Suprapubic skin (tissue), 4 donors: ENCODE data around the gene CBFA2T2.

Experiments used
- POLR2A ChIP-seq, 2 donors: fragments of 450-650 bp; IDR thresholded peaks; one replicate each; pipeline ENCODE4 v1.6.1; 2017; ENCODE audit warnings: antibody characterized with exemption in 2 of 2, mild to moderate bottlenecking in 2 of 2, moderate library complexity in 2 of 2
- POLR2AphosphoS5 ChIP-seq, 3 donors: sonication (generic); formaldehyde crosslinking; IDR thresholded peaks; one replicate each; pipeline ENCODE4 v1.6.1; 2017; ENCODE audit warnings: antibody characterized with exemption in 3 of 3

- no peak for TF ChIP-seq POLR2A (IDR thresholded peaks at IDR 0.05)
- no peak for TF ChIP-seq POLR2AphosphoS5 (IDR thresholded peaks at IDR 0.05)
These were observed 27.0 kb downstream of the CBFA2T2 start for GRCh38 chr20:33516882-33517281.
